Hypothalamus (tissue), 51 donors: ENCODE results near the gene MAGI2.

ENCODE experiments used
- DNase-seq, 51 donors: peaks; one replicate each; lab custom pipeline; 2025; lab: John Stamatoyannopoulos, UW

MAGI2 gene

GRCh38 chr7:78760620-78761355, 692.7 kb downstream of the MAGI2 start:
- no peak for DNase-seq

- DNase-seq, result no peak
Measured at GRCh38 chr7:78752554-78752953, 700.9 kb downstream of the MAGI2 start.

- DNase-seq, result no peak
Measured at GRCh38 chr7:78751253-78751652, 702.2 kb downstream of the MAGI2 start.

GRCh38 chr7:78749052-78749746, 704.3 kb downstream of the MAGI2 start:
- no peak for DNase-seq

- DNase-seq, result no peak
Measured at GRCh38 chr7:78747592-78747991, 705.9 kb downstream of the MAGI2 start.

GRCh38 chr7:78746301-78746700, 707.2 kb downstream of the MAGI2 start:
- no peak for DNase-seq

GRCh38 chr7:78742694-78743093, 710.8 kb downstream of the MAGI2 start:
- DNase-seq, result no peak

- DNase-seq, result no peak
Measured at GRCh38 chr7:78736548-78736947, 716.9 kb downstream of the MAGI2 start.

- DNase-seq, result no peak
Measured at GRCh38 chr7:78734626-78735025, 718.8 kb downstream of the MAGI2 start.

- DNase-seq, result no peak
Measured at GRCh38 chr7:78720066-78720465, 733.4 kb downstream of the MAGI2 start.

GRCh38 chr7:78718212-78718611, 735.3 kb downstream of the MAGI2 start:
- no peak for DNase-seq

- no peak for DNase-seq
Measured at GRCh38 chr7:78716876-78717275, 736.6 kb downstream of the MAGI2 start.

GRCh38 chr7:78714356-78714755, 739.1 kb downstream of the MAGI2 start:
- peak in 1 of 51 donors; percentile 1 for DNase-seq

- peak in 1 of 51 donors; percentile 19 for DNase-seq
Measured at GRCh38 chr7:78712111-78712510, 741.4 kb downstream of the MAGI2 start.

- no peak for DNase-seq
Measured at GRCh38 chr7:78709658-78710057, 743.8 kb downstream of the MAGI2 start.

- DNase-seq, result no peak
Measured at GRCh38 chr7:78704504-78704903, 749.0 kb downstream of the MAGI2 start.

GRCh38 chr7:78703391-78703790, 750.1 kb downstream of the MAGI2 start:
- no peak for DNase-seq

GRCh38 chr7:78702770-78703169, 750.7 kb downstream of the MAGI2 start:
- no peak for DNase-seq

GRCh38 chr7:78695826-78696225, 757.6 kb downstream of the MAGI2 start:
- no peak for DNase-seq

GRCh38 chr7:78691584-78691983, 761.9 kb downstream of the MAGI2 start:
- DNase-seq, result no peak

GRCh38 chr7:78690174-78690573, 763.3 kb downstream of the MAGI2 start:
- DNase-seq, result no peak

- no peak for DNase-seq
Measured at GRCh38 chr7:78688376-78688775, 765.1 kb downstream of the MAGI2 start.
